Ovary (tissue), 9 donors: ENCODE measurements around the gene CARS2. TPM values are rescaled to one million over a fixed set of nuclear protein-coding genes. Genes with fewer than 3 reads are reported as not detected.
"Not testable (repeated sequence)": the region's sequence is repeated elsewhere in the genome, so short reads cannot be mapped to it uniquely, and the experiment has no call there.

Experiments used
- DNase-seq, 5 donors: peaks; one replicate each; pipeline ENCODE4 v3.0.0-alpha.2; 2019 to 2020
- H3K27ac ChIP-seq, 2 donors: fragments of 200-600 bp; one replicate each; pipeline versions ENCODE4 v1.5.1 to v1.8.0; 2019 to 2022
- H3K27me3 ChIP-seq: fragments of 200-600 bp; one replicate; pipeline ENCODE4 v1.8.0; 2022
- H3K36me3 ChIP-seq: fragments of 200-600 bp; sonication (generic); one replicate; pipeline ENCODE4 v1.5.1; 2019
- H3K4me1 ChIP-seq: one replicate; pipeline ENCODE4 v1.8.1; 2013; ENCODE audit warnings: mild to moderate bottlenecking, moderate library complexity; ENCODE audit not compliant: insufficient read depth
- H3K4me3 ChIP-seq: fragments of 200-600 bp; sonication (generic); one replicate; pipeline ENCODE4 v1.5.1; 2017
- H3K9me3 ChIP-seq, 2 donors: fragments of 200-600 bp in 1 of 2; sonication (generic) in 1 of 2; one replicate each; pipeline versions ENCODE4 v1.5.1 to v1.8.1; 2013 to 2019; ENCODE audit warnings: mild to moderate bottlenecking in 1 of 2, moderate library complexity in 1 of 2
- EP300 ChIP-seq: sonication (generic); formaldehyde crosslinking; IDR thresholded peaks from one replicate; pipeline ENCODE4 v1.6.1; 2017; ENCODE audit warnings: antibody characterized with exemption
- POLR2A ChIP-seq: fragments of 450-650 bp; IDR thresholded peaks from one replicate; pipeline ENCODE4 v1.6.1; 2017; ENCODE audit warnings: antibody characterized with exemption, mild to moderate bottlenecking, moderate library complexity
- WGBS, 3 donors: extraction: QIAGEN DNeasy Blood & Tissue Kit in 1 of 3; methylation state at CpG; one replicate each; pipeline versions ENCODE4 v1.1.5 to v1.1.7; 2013 to 2017; 5-methylcytosine and 5-hydroxymethylcytosine counted together
- intact Hi-C, 4 donors: fragments of 100-400 bp; cut with DNase I; formaldehyde crosslinking; loops; one replicate each; pipeline versions ENCODE4 v1.11.0 to v1.15.1; 2022 to 2023
- polyA plus RNA-seq, 2 donors: library from polyadenylated mRNA; stranded (reverse); fragments of 200-250 nt in 1 of 2; fragments of 350-450 nt in 1 of 2; fragmentation: Illumina TruSeq in 1 of 2; extraction: RNeasy Lipid Tissue Mini Kit (QIAGEN cat#74804) in 1 of 2; gene quantifications; one replicate each; pipeline ENCODE4 v1.2.3, GENCODE V29; 2013 to 2014
- total RNA-seq, 7 donors: library from RNA; depleted of rRNA in 2 of 7; stranded (reverse); fragments of >200 nt in 2 of 7; fragmentation: NEBNext Ultra II Directional in 3 of 7; extraction: Animal tissue kit (Norgen Biotek cat#: 25700) in 3 of 7; gene quantifications; one replicate each; pipeline versions ENCODE4 v1.1.0 to v1.2.4, GENCODE V29; 2016 to 2023
- TF ChIP-seq, protein P1 (sequence below), 3 donors: fragments of 450-650 bp in 2 of 3; fragments of 200-600 bp in 1 of 3; IDR thresholded peaks; one replicate each; pipeline versions ENCODE4 v1.5.1 to v1.8.0; 2016 to 2022; ENCODE audit warnings: antibody characterized with exemption in 3 of 3, mild to moderate bottlenecking in 1 of 3
- donor health status: DM: no; HTN: no; CAD: no; lungs with moderate emphysema.
- donor health status: DM: no; HTN: no; CAD: no.
- donor health status: Bipolar disorder and iron deficiency.
- donor health status: DM: yes; HTN: yes; CAD: no.
- donor health status: DM: no; HTN: no; CAD: no.
- donor health status: DM: yes; HTN: yes; CAD: no.

Gene CARS2
- total and polyA plus RNA-seq, 9 donors: 34.1 to 65.2 (median 44.3) TPM

DNA sequence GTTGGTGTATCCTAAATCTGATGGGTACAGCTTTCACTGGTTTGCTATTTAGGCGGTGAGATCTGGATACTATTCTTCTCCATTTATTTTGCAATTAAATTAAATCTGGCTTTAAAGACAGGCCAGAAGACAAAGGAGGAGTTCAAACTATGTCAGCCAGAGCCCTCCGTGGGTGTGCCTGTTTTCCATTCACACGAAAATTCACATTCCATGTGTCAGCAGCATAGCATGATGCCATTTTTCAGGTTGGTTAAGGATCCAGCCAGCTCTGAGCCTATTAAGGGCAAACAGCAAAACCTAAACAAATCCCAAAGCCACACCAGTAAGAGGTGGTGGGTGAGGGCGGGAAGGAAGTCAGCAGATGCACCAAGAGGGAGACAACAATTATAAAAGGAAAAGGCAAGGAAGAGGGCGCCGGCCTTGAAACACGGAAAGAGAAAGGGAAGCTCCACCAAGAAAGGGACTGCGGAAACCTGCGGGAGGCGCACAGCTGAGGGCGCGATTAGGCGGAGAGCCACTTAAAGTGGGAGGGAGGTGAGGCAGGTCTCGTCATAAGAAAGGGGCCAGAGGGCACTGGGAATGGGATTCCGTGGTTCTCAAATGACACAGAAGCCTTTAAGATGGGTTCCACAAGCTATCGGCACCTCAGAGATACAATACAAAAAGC, 43.0 kb downstream of the CARS2 start:
- Histone ChIP-seq H3K27ac (no peak overlapping the region), H3K4me3 (no peak overlapping the region), H3K9me3 (no peaks in the 10 kb centered on the region), H3K36me3 (no peaks in the 10 kb centered on the region), H3K27me3 (no peaks in the 10 kb centered on the region), H3K4me1 (no peaks in the 10 kb centered on the region)
- WGBS, 3 donors: 94 to 95% (median 95%) methylated on average over 16 of the region's 16 CpGs
- TF ChIP-seq EP300: no peak
- TF ChIP-seq, protein P1, sequence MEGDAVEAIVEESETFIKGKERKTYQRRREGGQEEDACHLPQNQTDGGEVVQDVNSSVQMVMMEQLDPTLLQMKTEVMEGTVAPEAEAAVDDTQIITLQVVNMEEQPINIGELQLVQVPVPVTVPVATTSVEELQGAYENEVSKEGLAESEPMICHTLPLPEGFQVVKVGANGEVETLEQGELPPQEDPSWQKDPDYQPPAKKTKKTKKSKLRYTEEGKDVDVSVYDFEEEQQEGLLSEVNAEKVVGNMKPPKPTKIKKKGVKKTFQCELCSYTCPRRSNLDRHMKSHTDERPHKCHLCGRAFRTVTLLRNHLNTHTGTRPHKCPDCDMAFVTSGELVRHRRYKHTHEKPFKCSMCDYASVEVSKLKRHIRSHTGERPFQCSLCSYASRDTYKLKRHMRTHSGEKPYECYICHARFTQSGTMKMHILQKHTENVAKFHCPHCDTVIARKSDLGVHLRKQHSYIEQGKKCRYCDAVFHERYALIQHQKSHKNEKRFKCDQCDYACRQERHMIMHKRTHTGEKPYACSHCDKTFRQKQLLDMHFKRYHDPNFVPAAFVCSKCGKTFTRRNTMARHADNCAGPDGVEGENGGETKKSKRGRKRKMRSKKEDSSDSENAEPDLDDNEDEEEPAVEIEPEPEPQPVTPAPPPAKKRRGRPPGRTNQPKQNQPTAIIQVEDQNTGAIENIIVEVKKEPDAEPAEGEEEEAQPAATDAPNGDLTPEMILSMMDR (IDR thresholded peaks at IDR 0.05): no peak
- no peak for TF ChIP-seq POLR2A
- no peak for DNase-seq
- intact Hi-C loops: no loop called here

DNA sequence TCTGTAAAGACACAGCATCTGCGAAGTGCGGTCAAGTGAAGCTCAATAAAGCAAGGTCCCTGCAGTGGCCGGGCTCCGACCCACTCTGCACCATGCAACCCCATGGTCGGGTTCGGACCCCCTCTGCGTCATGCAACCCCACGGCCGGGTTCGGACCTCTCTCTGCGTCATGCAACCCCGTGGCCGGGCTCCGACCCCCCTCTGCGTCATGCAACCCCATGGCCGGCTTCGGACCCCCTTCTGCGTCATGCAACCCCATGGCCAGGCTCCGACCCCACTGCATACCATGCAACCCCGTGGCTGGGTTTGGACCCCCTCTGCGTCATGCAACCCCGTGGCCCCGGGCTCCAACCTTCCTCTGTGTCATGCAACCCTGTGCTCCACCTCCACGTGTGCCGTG, 43.8 kb downstream of the CARS2 start:
- no peak overlapping the region for H3K27ac ChIP-seq
- TF ChIP-seq POLR2A: no peak
- no peak for TF ChIP-seq EP300
- TF ChIP-seq, protein P1 (IDR thresholded peaks at IDR 0.05): no peak
- intact Hi-C loops: no loop called here
- no peaks in the 10 kb centered on the region for H3K4me1 ChIP-seq
- no peak overlapping the region for H3K4me3 ChIP-seq
- H3K27me3 ChIP-seq: no peaks in the 10 kb centered on the region
- 93 to 98% (median 96%) methylated on average over 25 of the region's 25 CpGs for WGBS, 3 donors
- no peak for DNase-seq
- no peaks in the 10 kb centered on the region for H3K9me3 ChIP-seq
- no peaks in the 10 kb centered on the region for H3K36me3 ChIP-seq

GRCh38 chr13:110661256-110661655, 44.7 kb downstream of the CARS2 start:
- intact Hi-C loops: no loop called here
- 64 to 73% (median 70%) methylated on average over 3 of the region's 3 CpGs for WGBS, 3 donors
- TF ChIP-seq, protein P1 (IDR thresholded peaks at IDR 0.05): no peak
- no peak for TF ChIP-seq EP300
- TF ChIP-seq POLR2A: no peak
- H3K4me3 ChIP-seq: no peak overlapping the region
- H3K27me3 ChIP-seq: no peaks in the 10 kb centered on the region
- H3K9me3 ChIP-seq: no peaks in the 10 kb centered on the region
- no peaks in the 10 kb centered on the region for H3K4me1 ChIP-seq
- DNase-seq: no peak
- H3K27ac ChIP-seq: no peak overlapping the region
- H3K36me3 ChIP-seq: no peaks in the 10 kb centered on the region

- H3K4me3 ChIP-seq, H3K4me1 ChIP-seq, H3K27ac ChIP-seq, DNase-seq, H3K27me3 ChIP-seq, H3K36me3 ChIP-seq, H3K9me3 ChIP-seq, intact Hi-C loops: not testable (repeated sequence)
- 83 to 92% (median 85%) methylated on average over 6 of the region's 6 CpGs for WGBS, 3 donors
Observed at GRCh38 chr13:110658218-110658911, 47.6 kb downstream of the CARS2 start.

DNA sequence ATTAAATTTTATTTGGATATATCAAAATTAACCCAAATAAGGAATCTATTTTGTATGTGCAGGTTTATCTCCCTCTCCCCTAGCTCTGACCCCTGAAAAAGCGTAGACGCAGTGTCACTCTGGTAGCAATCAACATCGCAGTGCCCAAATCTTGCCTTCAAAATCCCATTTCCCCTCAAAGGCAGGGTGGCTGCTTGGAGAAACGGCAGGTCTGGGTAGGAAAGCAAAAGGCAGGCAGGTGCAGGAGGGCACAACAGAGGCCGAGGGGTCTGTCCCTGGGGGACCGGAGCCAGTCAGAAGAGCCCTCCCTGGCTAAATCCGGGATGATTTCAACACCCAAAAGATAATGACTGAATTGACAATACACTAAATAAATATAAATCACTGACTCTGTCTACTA, 48.7 kb downstream of the CARS2 start:
- Histone ChIP-seq H3K27ac (no peak overlapping the region), H3K4me3 (no peak overlapping the region), H3K36me3 (no peaks in the 10 kb centered on the region), H3K9me3 (no peaks in the 10 kb centered on the region), H3K27me3 (no peaks in the 10 kb centered on the region), H3K4me1 (no peaks in the 10 kb centered on the region)
- 93 to 95% (median 94%) methylated on average over 7 of the region's 7 CpGs for WGBS, 3 donors
- no peak for DNase-seq
- intact Hi-C loops: no loop called here
- TF ChIP-seq EP300: no peak
- TF ChIP-seq, protein P1 (IDR thresholded peaks at IDR 0.05): no peak
